Stimulated activated CD4-positive, alpha-beta T cell treated with anti-CD3 and anti-CD28 coated beads, TNF-alpha, amount 100 ng/mL, for 24 hours (primary cell): ENCODE measurements around the gene FAM24A.

Experiments
- DNase-seq, 3 experiments: peaks; one replicate each; pipeline ENCODE4 v3.0.0-alpha.2; 2020; ENCODE audit warnings: low read depth in 3 of 3

FAM24A gene

DNA sequence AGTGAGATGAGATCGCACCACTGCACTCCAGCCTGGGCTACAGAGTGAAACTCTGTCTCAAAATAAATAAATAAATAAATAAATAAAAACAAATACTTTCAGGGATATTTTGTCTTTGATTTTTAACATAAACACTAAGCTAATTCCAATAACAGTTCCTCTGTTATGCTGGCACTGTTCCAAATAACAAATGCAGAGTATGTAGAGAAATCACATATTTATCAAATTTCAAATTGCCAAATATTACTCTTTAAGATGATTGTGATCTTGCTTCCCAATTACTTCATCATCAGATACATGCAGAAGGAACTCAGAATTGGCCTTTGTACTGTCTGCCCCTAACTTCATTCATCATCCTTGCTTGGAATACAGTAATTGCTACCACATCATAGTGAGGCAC is 19.7 kb downstream of the FAM24A start:
- no peak for DNase-seq

DNA sequence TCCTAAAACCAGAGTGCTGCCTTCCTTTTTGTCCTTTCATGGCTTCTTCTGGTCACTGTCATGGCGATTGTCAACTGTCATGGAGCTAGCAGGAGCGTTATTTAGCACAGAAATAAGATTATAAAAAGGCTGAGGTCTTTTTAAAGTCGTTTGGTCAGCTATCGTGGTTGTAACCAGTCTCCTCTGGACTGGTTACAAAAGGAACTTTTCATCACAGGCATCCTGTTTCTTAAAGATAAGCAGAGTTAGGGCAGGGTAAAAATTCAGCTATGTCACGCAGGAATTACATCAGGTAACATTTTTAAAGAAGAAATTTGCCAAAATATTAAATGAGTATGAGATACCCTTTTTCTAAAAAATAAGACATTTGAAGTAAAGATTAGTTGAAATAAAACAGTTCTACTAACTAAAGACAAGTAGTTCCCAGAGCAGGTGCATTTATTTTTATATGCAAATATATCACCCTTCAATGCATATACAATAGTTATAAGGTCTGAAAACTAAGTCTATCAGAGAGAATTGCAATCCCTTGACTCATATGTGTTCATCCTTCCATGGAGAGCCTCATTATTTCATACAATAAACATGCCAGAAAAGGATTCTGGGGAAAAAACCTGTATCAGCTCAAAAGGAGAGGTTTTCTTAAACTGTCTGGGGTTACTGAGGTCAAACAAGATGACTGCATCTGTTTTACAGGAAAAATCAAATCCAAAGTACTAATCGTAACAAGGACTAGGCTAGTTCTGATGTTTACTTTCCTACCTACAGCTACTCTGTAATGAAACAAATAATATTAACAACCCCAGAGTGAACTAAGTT is 20.9 kb downstream of the FAM24A start:
- no peak for DNase-seq

DNA sequence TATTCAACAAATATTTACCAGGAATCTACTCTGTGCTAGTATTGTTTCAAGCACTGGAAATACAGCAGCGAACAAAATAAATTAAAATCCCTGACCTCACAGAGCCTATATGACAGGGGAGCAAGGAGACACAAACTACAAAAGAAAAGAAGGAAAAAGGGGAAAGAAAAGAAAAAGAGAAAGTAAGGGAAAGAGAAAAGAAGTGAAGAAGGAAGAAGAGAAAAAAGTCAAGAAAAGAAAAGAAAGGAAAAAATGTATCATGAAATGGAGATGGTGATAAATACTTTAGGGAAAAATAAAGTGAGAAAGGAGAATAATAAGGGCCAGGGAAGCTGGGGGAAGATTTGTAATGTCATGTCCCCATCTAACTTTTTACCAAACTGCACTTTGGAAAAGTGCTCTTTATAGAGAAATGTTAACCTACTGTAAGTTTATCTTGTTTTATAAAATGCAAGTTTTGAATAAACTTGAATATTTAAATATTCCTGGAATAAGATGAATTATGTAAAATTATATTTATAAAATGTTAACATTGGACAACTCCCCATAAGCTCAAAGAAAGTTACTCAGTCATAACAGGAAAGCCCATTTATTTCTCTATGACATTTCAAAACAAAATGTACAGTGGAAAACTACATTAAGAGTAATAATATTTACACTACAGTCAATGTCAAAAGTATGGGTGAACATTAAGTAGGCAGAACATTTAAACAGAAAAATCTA is 28.9 kb downstream of the FAM24A start:
- no peak for DNase-seq

- DNase-seq: no peak
Observed at GRCh38 chr10:122939856-122940543, 29.6 kb downstream of the FAM24A start.

DNA sequence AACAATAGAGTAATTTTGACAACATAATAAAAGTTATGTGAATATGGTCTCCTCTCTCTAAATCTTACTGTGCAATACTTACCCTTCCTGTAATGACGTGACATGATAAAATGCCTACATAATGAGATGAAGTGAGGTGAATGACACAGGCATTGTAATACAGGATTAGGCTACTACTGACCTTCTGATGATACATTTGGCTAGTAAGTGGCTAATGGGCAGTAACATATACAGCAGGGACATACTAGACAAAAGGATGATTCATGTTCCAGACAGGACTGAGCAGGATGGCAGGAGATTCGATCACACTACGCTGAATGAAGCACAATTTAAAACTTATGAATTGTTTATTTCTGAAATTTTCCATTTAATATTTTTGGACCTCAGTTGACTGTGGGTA is 38.9 kb downstream of the FAM24A start:
- DNase-seq: no peak

- peak; percentile 94 to 96 (median 94) for DNase-seq
Observed at GRCh38 chr10:122953902-122954730, 43.7 kb downstream of the FAM24A start, which contains the start of gene C10orf88. Gene C10orf88, minus strand, starts transcription at chr10:122954227. Its CDS starts 49 bp downstream, at chr10:122954178.

- DNase-seq: no peak
Observed at GRCh38 chr10:122954731-122955050, 44.3 kb downstream of the FAM24A start.

DNA sequence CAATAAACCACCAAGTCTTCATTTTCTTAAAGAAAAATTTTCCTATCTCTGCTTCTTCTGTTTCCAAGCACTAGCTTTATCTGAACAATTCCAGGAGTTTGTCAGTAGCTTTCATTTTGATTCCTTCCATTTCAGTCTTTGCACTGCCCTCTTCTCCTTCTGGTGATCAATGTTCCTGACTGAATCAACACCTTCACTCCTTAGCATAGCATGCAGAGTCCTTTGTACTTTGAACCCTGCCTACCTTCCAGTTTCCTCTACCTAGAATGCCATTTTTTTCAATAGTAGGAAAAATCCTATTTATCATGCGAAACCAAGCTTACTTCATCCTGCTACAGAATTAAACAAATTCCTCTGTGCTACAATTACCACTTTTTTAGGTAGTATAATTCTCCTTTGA is 45.5 kb downstream of the FAM24A start:
- DNase-seq: no peak

GRCh38 chr10:122957474-122957873 is 47.1 kb downstream of the FAM24A start:
- no peak for DNase-seq

GRCh38 chr10:122962405-122962804 is 52.0 kb downstream of the FAM24A start:
- DNase-seq: no peak
